Esophagus squamous epithelium (tissue), 5 donors: Measurements from ENCODE around the gene NUP98. TPM values are rescaled to one million over a fixed set of nuclear protein-coding genes. Genes with fewer than 3 reads are reported as not detected.
"Not testable (repeated sequence)": the region's sequence is repeated elsewhere in the genome, so short reads cannot be mapped to it uniquely, and the experiment has no call there.

Experiments
- DNase-seq: peaks from one replicate; lab custom pipeline; 2025; lab: John Stamatoyannopoulos, UW
- H3K27ac ChIP-seq, 4 donors: fragments of 200-600 bp; sonication (generic); one replicate each; pipeline ENCODE4 v1.5.1; 2016 to 2019; ENCODE audit warnings: mild to moderate bottlenecking in 1 of 4
- H3K27me3 ChIP-seq, 4 donors: fragments of 200-600 bp; sonication (generic); 1 replicate in 3 of 4; 2 replicates in 1 of 4; pipeline versions ENCODE4 v1.5.1 to v1.6.0; 2017 to 2021; ENCODE audit warnings: antibody characterized with exemption in 1 of 4
- H3K36me3 ChIP-seq, 3 donors: fragments of 200-600 bp; sonication (generic); one replicate each; pipeline ENCODE4 v1.5.1; 2016 to 2019
- H3K4me1 ChIP-seq, 3 donors: fragments of 200-600 bp; sonication (generic); one replicate each; pipeline ENCODE4 v1.5.1; 2017 to 2019
- H3K4me3 ChIP-seq, 4 donors: fragments of 200-600 bp; sonication (generic); 1 replicate in 3 of 4; 2 replicates in 1 of 4; pipeline ENCODE4 v1.5.1; 2016 to 2019; ENCODE audit warnings: mild to moderate bottlenecking in 2 of 4, moderate library complexity in 1 of 4
- H3K9me3 ChIP-seq, 3 donors: fragments of 200-600 bp; sonication (generic); one replicate each; pipeline ENCODE4 v1.5.1; 2016 to 2019
- CTCF ChIP-seq, 6 experiments: fragments of 450-650 bp in 4 of 6; fragments of 200-600 bp in 2 of 6; sonication (generic) in 2 of 6; IDR thresholded peaks; one replicate each; pipeline ENCODE4 v1.5.1; 2016 to 2019; ENCODE audit warnings: antibody characterized with exemption in 6 of 6, mild to moderate bottlenecking in 4 of 6, moderate library complexity in 4 of 6
- POLR2A ChIP-seq, 4 donors: fragments of 450-650 bp; IDR thresholded peaks; one replicate each; pipeline ENCODE4 v1.6.1; 2017; ENCODE audit warnings: antibody characterized with exemption in 4 of 4, mild to moderate bottlenecking in 4 of 4, moderate library complexity in 3 of 4
- WGBS, 2 donors: methylation state at CpG; one replicate each; pipeline ENCODE4 v1.1.5; 2018; 5-methylcytosine and 5-hydroxymethylcytosine counted together
- intact Hi-C: fragments of 100-400 bp; cut with DNase I; formaldehyde crosslinking; loops from one replicate; pipeline ENCODE4 v1.15.0; 2022
- total RNA-seq, 4 donors: library from RNA; depleted of rRNA; stranded (reverse); fragments of >200 nt; gene quantifications; one replicate each; pipeline ENCODE4 v1.1.0, GENCODE V29; 2016
- donor health status: DM: yes; HTN: yes; CAD: no.

The NUP98 gene
- total RNA-seq, 4 donors from 2014 or later, result 54.2 to 110 (median 79.2) TPM

DNA sequence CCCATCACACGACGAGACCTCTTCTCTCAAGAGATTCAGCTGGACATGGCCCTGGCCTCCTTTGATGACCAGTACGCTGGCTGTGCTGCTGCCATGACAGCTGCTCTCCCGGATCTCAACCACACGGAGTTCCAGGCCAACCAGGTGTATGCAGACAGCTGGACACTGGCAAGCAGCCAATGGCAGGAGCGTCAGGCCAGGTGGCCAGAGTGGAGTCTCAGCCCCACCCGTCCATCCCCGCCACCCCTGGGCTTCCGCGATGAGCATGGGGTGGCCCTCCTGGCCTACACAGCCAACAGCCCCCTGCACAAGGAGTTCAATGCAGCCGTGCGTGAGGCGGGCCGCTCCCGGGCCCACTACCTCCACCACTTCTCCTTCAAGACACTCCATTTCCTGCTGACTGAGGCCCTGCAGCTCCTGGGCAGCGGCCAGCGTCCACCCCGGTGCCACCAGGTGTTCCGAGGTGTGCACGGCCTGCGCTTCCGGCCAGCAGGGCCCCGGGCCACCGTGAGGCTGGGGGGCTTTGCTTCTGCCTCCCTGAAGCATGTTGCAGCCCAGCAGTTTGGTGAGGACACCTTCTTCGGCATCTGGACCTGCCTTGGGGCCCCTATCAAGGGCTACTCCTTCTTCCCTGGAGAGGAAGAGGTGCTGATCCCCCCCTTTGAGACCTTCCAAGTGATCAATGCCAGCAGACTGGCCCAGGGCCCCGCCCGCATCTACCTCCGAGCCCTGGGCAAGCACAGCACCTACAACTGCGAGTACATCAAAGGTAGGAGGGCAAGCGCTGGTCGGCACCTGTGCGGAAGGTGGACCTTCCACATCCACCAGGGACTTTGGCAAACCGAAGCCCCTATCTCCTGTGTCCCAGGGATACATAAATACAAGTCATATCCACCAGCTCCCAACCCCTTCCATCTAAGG, 137.5 kb downstream of the NUP98 start:
- 73 to 91% methylated on average over 3 to 15 of the region's 33 CpGs for WGBS, 2 donors
- Histone ChIP-seq H3K27ac (no peak overlapping the region), H3K4me1 (no peaks in the 10 kb centered on the region), H3K27me3 (peaks cover 0 to 5% (median 0%) of the 10 kb centered on the region in 4 donors), H3K9me3 (no peaks in the 10 kb centered on the region), H3K4me3 (no peak overlapping the region), H3K36me3 (peaks cover 0 to 12% (median 0%) of the 10 kb centered on the region in 3 donors)
- intact Hi-C loops, result no loop called here
- no peak for DNase-seq
- no peak for TF ChIP-seq POLR2A (IDR thresholded peaks at IDR 0.05)
- TF ChIP-seq CTCF (IDR thresholded peaks at IDR 0.05), result no peak

- peaks cover 0 to 5% (median 0%) of the 10 kb centered on the region in 4 donors for H3K27me3 ChIP-seq
- DNase-seq, result no peak
- intact Hi-C loops, result no loop called here
- no peak for TF ChIP-seq CTCF (IDR thresholded peaks at IDR 0.05)
- no peak for TF ChIP-seq POLR2A (IDR thresholded peaks at IDR 0.05)
- WGBS, 2 donors, result 86 to 90% methylated on average over 7 of the region's 8 CpGs
- no peaks in the 10 kb centered on the region for H3K9me3 ChIP-seq
- no peak overlapping the region for H3K4me3 ChIP-seq
- H3K4me1 ChIP-seq, result no peaks in the 10 kb centered on the region
- no peak overlapping the region for H3K27ac ChIP-seq
- H3K36me3 ChIP-seq, result no peaks in the 10 kb centered on the region
Observed at GRCh38 chr11:3658252-3658651, 139.1 kb downstream of the NUP98 start.

GRCh38 chr11:3657331-3657730, 140.0 kb downstream of the NUP98 start:
- H3K9me3 ChIP-seq, intact Hi-C loops, H3K4me3 ChIP-seq, H3K27me3 ChIP-seq, H3K36me3 ChIP-seq, H3K27ac ChIP-seq, DNase-seq, H3K4me1 ChIP-seq: not testable (repeated sequence)
- WGBS, 2 donors, result 77 to 90% methylated on average over 3 to 5 of the region's 5 CpGs

- no peak overlapping the region for H3K27ac ChIP-seq
- no peaks in the 10 kb centered on the region for H3K36me3 ChIP-seq
- DNase-seq, result no peak
- H3K4me1 ChIP-seq, result no peaks in the 10 kb centered on the region
- no peak overlapping the region for H3K4me3 ChIP-seq
- H3K9me3 ChIP-seq, result no peaks in the 10 kb centered on the region
- intact Hi-C loops, result no loop called here
- no peak for TF ChIP-seq CTCF (IDR thresholded peaks at IDR 0.05)
- no peak for TF ChIP-seq POLR2A (IDR thresholded peaks at IDR 0.05)
- H3K27me3 ChIP-seq, result peaks cover 0 to 5% (median 0%) of the 10 kb centered on the region in 4 donors
- WGBS, 2 donors, result 83 to 94% methylated on average over 2 to 3 of the region's 3 CpGs
Observed at GRCh38 chr11:3655547-3655946, 141.8 kb downstream of the NUP98 start.

DNA sequence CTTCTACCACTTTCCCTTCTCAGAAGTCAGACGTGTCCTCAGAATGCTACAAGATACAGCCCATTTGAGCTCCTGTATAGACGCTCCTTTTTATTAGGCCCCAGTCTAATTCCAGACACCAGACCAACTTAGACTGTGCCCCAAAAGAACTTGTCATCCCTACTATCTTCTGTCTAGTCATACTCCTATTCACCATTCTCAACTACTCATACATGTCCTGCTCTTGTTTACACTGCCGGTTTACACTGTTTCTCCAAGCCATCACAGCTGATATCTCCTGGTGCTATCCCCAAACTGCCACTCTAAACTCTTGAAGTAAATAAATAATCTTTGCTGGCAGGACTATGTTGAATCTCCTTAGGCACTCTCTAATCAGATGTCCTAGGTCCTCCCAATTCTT, 144.8 kb downstream of the NUP98 start:
- peaks cover 0 to 22% (median 0%) of the 10 kb centered on the region in 4 donors for H3K27me3 ChIP-seq
- H3K4me1 ChIP-seq, H3K36me3 ChIP-seq, DNase-seq, H3K4me3 ChIP-seq, H3K27ac ChIP-seq, H3K9me3 ChIP-seq, intact Hi-C loops: not testable (repeated sequence)
- 47 to 93% methylated on average over 3 of the region's 3 CpGs for WGBS, 2 donors

DNA sequence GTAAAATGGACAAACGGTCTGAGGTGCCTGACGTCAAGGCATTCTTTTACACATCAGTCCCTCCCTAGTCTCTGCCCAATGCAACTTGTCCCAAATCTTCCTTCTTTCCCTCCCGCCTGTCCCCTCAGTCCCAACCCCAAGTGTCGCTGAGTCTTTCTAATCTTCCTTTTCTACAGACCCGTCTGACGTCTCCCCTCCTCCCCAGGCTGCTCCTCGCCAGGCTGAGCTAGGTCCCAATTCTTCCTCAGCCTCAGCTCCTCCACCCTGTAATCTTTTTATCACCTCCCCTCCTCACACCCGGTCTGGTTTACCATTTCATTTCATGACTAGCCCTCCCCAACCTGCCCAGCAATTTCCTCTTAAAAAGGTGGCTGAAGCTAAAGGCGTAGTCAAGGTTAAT, 148.0 kb downstream of the NUP98 start:
- H3K4me1 ChIP-seq, H3K36me3 ChIP-seq, intact Hi-C loops, H3K9me3 ChIP-seq, H3K27ac ChIP-seq, H3K4me3 ChIP-seq, DNase-seq: not testable (repeated sequence)
- peaks cover 0 to 23% (median 0%) of the 10 kb centered on the region in 4 donors for H3K27me3 ChIP-seq
- WGBS, 2 donors, result 33 to 49% methylated on average over 9 of the region's 9 CpGs

- intact Hi-C loops, result not testable (repeated sequence)
- 67 to 76% methylated on average over 11 to 13 of the region's 13 CpGs for WGBS, 2 donors
Observed at GRCh38 chr11:3648843-3649242, 148.5 kb downstream of the NUP98 start.

More at GRCh38 chr11:3648843-3649242, 148.5 kb downstream of the NUP98 start:
- not testable (repeated sequence) for H3K27ac ChIP-seq, H3K9me3 ChIP-seq, H3K4me1 ChIP-seq, DNase-seq, H3K4me3 ChIP-seq, H3K36me3 ChIP-seq
- peaks cover 0 to 26% (median 0%) of the 10 kb centered on the region in 4 donors for H3K27me3 ChIP-seq
